A549 (cell line): Measurements from ENCODE around the gene TNPO2. TPM values are rescaled to one million over a fixed set of nuclear protein-coding genes. Genes with fewer than 3 reads are reported as not detected.

Experiments used
- ATAC-seq, 2 experiments: fragments of 200-7000 bp in 1 of 2; fragments of >200 bp in 1 of 2; cut with Nextera tagmentation in 1 of 2; cut with Tn5 transposase in 1 of 2; 3 replicates each; pipeline versions ENCODE4 v1.8.0 to v1.9.1; 2018 to 2020; ENCODE audit warnings: mild to moderate bottlenecking in 1 of 2, moderate library complexity in 1 of 2
- CTCF ChIA-PET: fragments of 300-600 bp; sonication (Branson Sonifier 250); formaldehyde crosslinking; extraction: SDS; loops from one replicate; lab custom pipeline; 2021; ENCODE audit warnings: antibody characterized with exemption, inconsistent platforms; lab: Yijun Ruan, JAX
- POLR2A ChIA-PET: fragments of 350-600 bp; formaldehyde crosslinking; extraction: SDS; loops from one replicate; lab custom pipeline; 2021; ENCODE audit warnings: antibody characterized with exemption, inconsistent platforms; lab: Yijun Ruan, JAX
- DNase-seq, 2 experiments: peaks; one replicate each; pipeline versions ENCODE4 v3.0.0 to v3.0.0-alpha.2; 2011 to 2016; ENCODE audit warnings: low read depth in 1 of 2, low spot score in 1 of 2
- FAIRE-seq: peaks from 2 replicates; lab custom pipeline; 2011; peaks lifted over from hg19 to GRCh38; lab: Jason Lieb, UNC
- H3K27ac ChIP-seq, 2 experiments: fragments of >200 bp; sonication (Bioruptor Twin); formaldehyde crosslinking; 3 replicates each; pipeline ENCODE4 v1.5.1; 2016 to 2017
- H3K4me1 ChIP-seq: fragments of >200 bp; sonication (Bioruptor Twin); formaldehyde crosslinking; 3 replicates; pipeline ENCODE4 v1.6.1; 2016
- H3K4me2 ChIP-seq: fragments of >200 bp; sonication (Bioruptor Twin); formaldehyde crosslinking; 3 replicates; pipeline ENCODE4 v1.6.1; 2016
- H3K4me3 ChIP-seq: fragments of >200 bp; sonication (Bioruptor Twin); formaldehyde crosslinking; 3 replicates; pipeline ENCODE4 v1.5.1; 2016
- H3K9me3 ChIP-seq: fragments of >200 bp; sonication (Bioruptor Twin); formaldehyde crosslinking; 3 replicates; pipeline ENCODE4 v1.6.1; 2016
- BHLHE40 ChIP-seq: IDR thresholded peaks from 2 replicates; pipeline ENCODE4 v1.6.1; 2012; ENCODE audit warnings: low read depth, low read length, inconsistent platforms
- CBX2 ChIP-seq: fragments of 200-600 bp; sonication (generic); IDR thresholded peaks from 2 replicates; pipeline ENCODE4 v1.6.1; 2016; ENCODE audit warnings: low read depth, mild to moderate bottlenecking, borderline replicate concordance
- CHD2 ChIP-seq: fragments of 150-350 bp; IDR thresholded peaks from 2 replicates; pipeline ENCODE4 v1.6.1; 2014; ENCODE audit warnings: low read length; ENCODE audit not compliant: partially characterized antibody
- EHMT2 ChIP-seq: fragments of 200-600 bp; sonication (generic); IDR thresholded peaks from 2 replicates; pipeline ENCODE4 v1.6.1; 2016; ENCODE audit warnings: antibody characterized with exemption, low read depth, mild to moderate bottlenecking, moderate library complexity
- EP300 ChIP-seq, 2 experiments: fragments of >200 bp; sonication (Bioruptor Twin); formaldehyde crosslinking; IDR thresholded peaks; 2 replicates in 1 of 2; 3 replicates in 1 of 2; pipeline ENCODE4 v1.6.1; 2016 to 2017
- HEYL ChIP-seq: fragments of 250-450 bp; sonication (Bioruptor Pico); IDR thresholded peaks from 2 replicates; pipeline ENCODE4 v1.8.0; 2021; ENCODE audit warnings: mild to moderate bottlenecking, moderate library complexity
- HOXA7 ChIP-seq: fragments of 250-450 bp; sonication (Bioruptor Pico); IDR thresholded peaks from 2 replicates; pipeline ENCODE4 v1.5.0; 2020; ENCODE audit warnings: mild to moderate bottlenecking, moderate library complexity
- HOXB5 ChIP-seq: fragments of 250-450 bp; sonication (Bioruptor Pico); IDR thresholded peaks from 2 replicates; pipeline ENCODE4 v1.5.0; 2020; ENCODE audit warnings: mild to moderate bottlenecking, moderate library complexity
- KDM1A ChIP-seq: fragments of 200-600 bp; sonication (generic); IDR thresholded peaks from 2 replicates; pipeline ENCODE4 v1.6.1; 2016; ENCODE audit warnings: low read depth, mild to moderate bottlenecking
- MAX ChIP-seq: IDR thresholded peaks from 2 replicates; pipeline ENCODE4 v1.6.1; 2012
- MYC ChIP-seq: IDR thresholded peaks from 2 replicates; pipeline ENCODE4 v1.6.1; 2012; ENCODE audit warnings: mild to moderate bottlenecking, inconsistent platforms, low read length, improper control_type of control experiment, borderline replicate concordance
- POLR2A ChIP-seq: IDR thresholded peaks from 2 replicates; pipeline ENCODE4 v1.6.1; 2012; ENCODE audit warnings: mild to moderate bottlenecking, low read length
- RAD21 ChIP-seq, 2 experiments: fragments of >200 bp in 1 of 2; sonication (Bioruptor Twin) in 1 of 2; formaldehyde crosslinking in 1 of 2; IDR thresholded peaks in 1 of 2; conservative IDR thresholded peaks in 1 of 2; 2 replicates in 1 of 2; 3 replicates in 1 of 2; pipeline ENCODE4 v1.6.1; 2012 to 2018; ENCODE audit warnings: inconsistent platforms in 1 of 2
- RNF2 ChIP-seq: fragments of 200-600 bp; sonication (generic); IDR thresholded peaks from 2 replicates; pipeline ENCODE4 v1.6.1; 2016; ENCODE audit warnings: low read depth, mild to moderate bottlenecking, antibody characterized with exemption, moderate library complexity, borderline replicate concordance
- SREBF2 ChIP-seq: fragments of 450-650 bp; IDR thresholded peaks from 2 replicates; pipeline ENCODE4 v1.6.1; 2014; ENCODE audit warnings: mild to moderate bottlenecking, moderate library complexity
- ZFP36 ChIP-seq: fragments of 450-650 bp; IDR thresholded peaks from 2 replicates; pipeline ENCODE4 v1.6.1; 2014; ENCODE audit warnings: borderline replicate concordance; ENCODE audit not compliant: partially characterized antibody
- ZNF302 ChIP-seq: fragments of 250-450 bp; sonication (Bioruptor Pico); IDR thresholded peaks from 2 replicates; pipeline ENCODE4 v1.9.0; 2021; ENCODE audit warnings: inconsistent platforms, mild to moderate bottlenecking, moderate library complexity
- WGBS: methylation state at CpG from one replicate; pipeline ENCODE4 v1.1.6; 2017; ENCODE audit errors: missing lambda C conversion rate; 5-methylcytosine and 5-hydroxymethylcytosine counted together
- polyA plus RNA-seq, 4 experiments: library from polyadenylated mRNA; depleted of rRNA in 3 of 4; stranded (reverse); fragments of >200 nt; fragmentation: RNase III in 1 of 4; extraction: RNeasy Plus Mini Kit Qiagen cat#74134 plus additional on column Dnase treatment in 1 of 4; gene quantifications; 2 replicates in 3 of 4; 3 replicates in 1 of 4; pipeline ENCODE4 v1.2.3, GENCODE V29; 2011 to 2017
- TF ChIP-seq, protein P1 (sequence below): fragments of 450-650 bp; IDR thresholded peaks from 2 replicates; pipeline ENCODE4 v1.6.1; 2014; ENCODE audit warnings: antibody characterized with exemption
- TF ChIP-seq, protein P2 (sequence below): IDR thresholded peaks from 2 replicates; pipeline ENCODE4 v1.6.1; 2012; ENCODE audit warnings: low read depth, borderline replicate concordance
- TF ChIP-seq, protein P3 (sequence below): fragments of 150-350 bp; IDR thresholded peaks from 2 replicates; pipeline ENCODE4 v1.6.1; 2014; ENCODE audit warnings: low read depth, mild to moderate bottlenecking, low read length
- TF ChIP-seq, protein P4 (sequence below): fragments of >200 bp; sonication (Bioruptor Twin); formaldehyde crosslinking; IDR thresholded peaks from 3 replicates; pipeline ENCODE4 v1.5.1; 2016

Gene TNPO2
- polyA plus RNA-seq, 2 of the 4 experiments (the other 2 are of a cell fraction) = 33.7 to 41.0 TPM

DNA sequence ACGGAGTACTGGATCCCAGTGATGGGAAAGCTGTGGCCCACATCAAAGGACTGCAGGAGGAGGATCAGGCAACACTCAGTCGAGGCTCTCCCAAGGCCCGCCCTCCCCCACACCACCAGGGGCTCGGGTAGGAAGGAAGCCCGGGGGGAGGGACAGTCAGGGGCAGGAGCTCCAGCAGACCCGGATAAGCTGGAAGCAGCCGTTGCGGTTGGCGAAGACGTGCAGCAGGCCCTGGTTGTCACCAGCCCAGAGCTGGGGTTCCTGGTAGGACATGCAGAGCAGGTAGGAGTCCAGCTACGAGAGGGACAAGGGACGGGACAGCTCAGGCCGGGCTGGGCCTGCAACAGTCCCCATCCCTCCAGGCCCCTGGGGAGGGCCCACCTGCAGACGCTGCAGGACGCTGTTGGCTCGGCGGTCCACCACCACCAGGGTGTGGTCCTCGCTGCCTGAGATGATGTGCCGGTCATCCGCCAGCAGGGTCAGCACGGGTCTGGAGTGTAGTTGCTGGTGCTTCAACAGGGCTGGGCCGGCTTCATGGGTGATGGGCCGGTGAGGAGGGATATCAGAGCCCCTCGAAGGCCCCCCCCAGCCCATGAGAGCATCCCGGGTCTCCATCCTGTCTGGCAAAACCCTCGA, 34.0 kb downstream of the TNPO2 start (continued):
- TF ChIP-seq RNF2 = no peak
- no peak for TF ChIP-seq HEYL
- TF ChIP-seq BHLHE40 = no peak

DNA sequence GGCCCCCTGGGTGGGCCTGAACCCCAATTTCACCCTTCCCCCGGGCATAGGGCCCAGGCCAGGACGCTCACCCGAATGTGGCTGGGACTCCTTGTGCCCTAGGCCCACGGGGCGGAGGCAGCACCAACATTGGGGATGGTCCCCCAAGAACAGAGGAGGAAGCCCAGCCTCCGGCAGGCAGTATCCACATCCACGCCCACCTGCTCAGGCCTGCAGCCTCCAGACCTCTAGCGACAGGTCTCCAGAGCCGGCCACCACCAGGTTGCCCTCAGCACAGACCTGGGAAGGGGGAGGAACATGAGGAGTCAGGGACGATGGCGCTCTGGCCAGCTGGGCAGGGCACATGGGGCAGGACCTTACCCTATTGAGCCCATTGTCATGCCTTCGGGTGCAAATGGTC, 34.7 kb downstream of the TNPO2 start:
- DNase-seq = no peak
- WGBS = 85% methylated on average over 10 of the region's 12 CpGs

GRCh38 chr19:12687496-12688196, 36.1 kb downstream of the TNPO2 start, which contains the start of gene GNG14:
Gene GNG14, plus strand, starts transcription at chr19:12687998. Its CDS starts 51 bp downstream, at chr19:12688049.
- H3K4me2 ChIP-seq = no peak within 1 kb of the TSS
- peak; percentile 25 to 36; a peak in 3 of 6 replicates for ATAC-seq
- FAIRE-seq = no peak
- no peak within 1 kb of the TSS for H3K27ac ChIP-seq
- CTCF ChIA-PET = interaction anchor here (0.6 to 2.7 kb wide), 2 partner anchors 16 to 177 kb away, joined by 3 to 7 read pairs; no protein-coding TSS in a partner anchor
- H3K4me1 ChIP-seq = no peaks in the 10 kb centered on the region
- WGBS = 83% methylated on average over 6 of the region's 9 CpGs
- TF ChIP-seq HOXB5 (CRISPR knock-in tag) (no peak), ZFP36 (no peak), ZNF302 (no peak), KDM1A (no peak), RAD21 (conservative IDR thresholded peaks at IDR 0.05 in 1 of 2, IDR thresholded peaks at IDR 0.05 in 1 of 2) (no peak), EHMT2 (no peak), MAX (no peak)
- TF ChIP-seq, protein P1, sequence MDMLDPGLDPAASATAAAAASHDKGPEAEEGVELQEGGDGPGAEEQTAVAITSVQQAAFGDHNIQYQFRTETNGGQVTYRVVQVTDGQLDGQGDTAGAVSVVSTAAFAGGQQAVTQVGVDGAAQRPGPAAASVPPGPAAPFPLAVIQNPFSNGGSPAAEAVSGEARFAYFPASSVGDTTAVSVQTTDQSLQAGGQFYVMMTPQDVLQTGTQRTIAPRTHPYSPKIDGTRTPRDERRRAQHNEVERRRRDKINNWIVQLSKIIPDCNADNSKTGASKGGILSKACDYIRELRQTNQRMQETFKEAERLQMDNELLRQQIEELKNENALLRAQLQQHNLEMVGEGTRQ = no peak
- TF ChIP-seq, protein P2, sequence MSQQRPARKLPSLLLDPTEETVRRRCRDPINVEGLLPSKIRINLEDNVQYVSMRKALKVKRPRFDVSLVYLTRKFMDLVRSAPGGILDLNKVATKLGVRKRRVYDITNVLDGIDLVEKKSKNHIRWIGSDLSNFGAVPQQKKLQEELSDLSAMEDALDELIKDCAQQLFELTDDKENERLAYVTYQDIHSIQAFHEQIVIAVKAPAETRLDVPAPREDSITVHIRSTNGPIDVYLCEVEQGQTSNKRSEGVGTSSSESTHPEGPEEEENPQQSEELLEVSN = no peak
- TF ChIP-seq, protein P3, sequence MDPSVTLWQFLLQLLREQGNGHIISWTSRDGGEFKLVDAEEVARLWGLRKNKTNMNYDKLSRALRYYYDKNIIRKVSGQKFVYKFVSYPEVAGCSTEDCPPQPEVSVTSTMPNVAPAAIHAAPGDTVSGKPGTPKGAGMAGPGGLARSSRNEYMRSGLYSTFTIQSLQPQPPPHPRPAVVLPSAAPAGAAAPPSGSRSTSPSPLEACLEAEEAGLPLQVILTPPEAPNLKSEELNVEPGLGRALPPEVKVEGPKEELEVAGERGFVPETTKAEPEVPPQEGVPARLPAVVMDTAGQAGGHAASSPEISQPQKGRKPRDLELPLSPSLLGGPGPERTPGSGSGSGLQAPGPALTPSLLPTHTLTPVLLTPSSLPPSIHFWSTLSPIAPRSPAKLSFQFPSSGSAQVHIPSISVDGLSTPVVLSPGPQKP = no peak
- TF ChIP-seq, protein P4, sequence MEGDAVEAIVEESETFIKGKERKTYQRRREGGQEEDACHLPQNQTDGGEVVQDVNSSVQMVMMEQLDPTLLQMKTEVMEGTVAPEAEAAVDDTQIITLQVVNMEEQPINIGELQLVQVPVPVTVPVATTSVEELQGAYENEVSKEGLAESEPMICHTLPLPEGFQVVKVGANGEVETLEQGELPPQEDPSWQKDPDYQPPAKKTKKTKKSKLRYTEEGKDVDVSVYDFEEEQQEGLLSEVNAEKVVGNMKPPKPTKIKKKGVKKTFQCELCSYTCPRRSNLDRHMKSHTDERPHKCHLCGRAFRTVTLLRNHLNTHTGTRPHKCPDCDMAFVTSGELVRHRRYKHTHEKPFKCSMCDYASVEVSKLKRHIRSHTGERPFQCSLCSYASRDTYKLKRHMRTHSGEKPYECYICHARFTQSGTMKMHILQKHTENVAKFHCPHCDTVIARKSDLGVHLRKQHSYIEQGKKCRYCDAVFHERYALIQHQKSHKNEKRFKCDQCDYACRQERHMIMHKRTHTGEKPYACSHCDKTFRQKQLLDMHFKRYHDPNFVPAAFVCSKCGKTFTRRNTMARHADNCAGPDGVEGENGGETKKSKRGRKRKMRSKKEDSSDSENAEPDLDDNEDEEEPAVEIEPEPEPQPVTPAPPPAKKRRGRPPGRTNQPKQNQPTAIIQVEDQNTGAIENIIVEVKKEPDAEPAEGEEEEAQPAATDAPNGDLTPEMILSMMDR = no peak
- POLR2A ChIA-PET = interaction anchor here (0.7 kb wide), 1 partner anchor 9 kb away, joined by 5 read pairs; no protein-coding TSS in a partner anchor
- H3K4me3 ChIP-seq = no peak within 1 kb of the TSS
- DNase-seq = no peak
- no peaks in the 10 kb centered on the region for H3K9me3 ChIP-seq

More for the DNA sequence above, 34.7 kb downstream of the TNPO2 start:
- no peak overlapping the region for H3K27ac ChIP-seq
- ATAC-seq = no peak
- no peak for FAIRE-seq
- H3K4me1 ChIP-seq = no peaks in the 10 kb centered on the region
- POLR2A ChIA-PET = no interaction called here
- H3K4me3 ChIP-seq = no peak overlapping the region
- no peaks in the 10 kb centered on the region for H3K9me3 ChIP-seq
- H3K4me2 ChIP-seq = no peak overlapping the region
- CTCF ChIA-PET = no interaction called here
- TF ChIP-seq, protein P3 = no peak
- no peak for TF ChIP-seq CBX2
- TF ChIP-seq CHD2 = no peak
- TF ChIP-seq SREBF2 = no peak
- TF ChIP-seq HOXA7 (CRISPR knock-in tag) = no peak
- TF ChIP-seq MYC = no peak
- TF ChIP-seq POLR2A = no peak
- no peak for TF ChIP-seq EP300 (IDR thresholded peaks at IDR 0.05)
